Prostate gland (tissue), 2 donors: ENCODE results near the gene CNMD. TPM values are rescaled to one million over a fixed set of nuclear protein-coding genes. Genes with fewer than 3 reads are reported as not detected.

Experiments
- DNase-seq: peaks from one replicate; pipeline ENCODE4 v3.0.0-alpha.2; 2019; ENCODE audit warnings: low spot score
- H3K27ac ChIP-seq, 2 donors: fragments of 200-600 bp; sonication (generic); 2 replicates each; pipeline ENCODE4 v1.5.1; 2017 to 2019
- H3K27me3 ChIP-seq: fragments of 200-600 bp; sonication (generic); replicated peaks from 2 replicates; pipeline ENCODE4 v1.5.1; 2019; ENCODE audit not compliant: insufficient read depth
- H3K36me3 ChIP-seq, 2 donors: fragments of 200-600 bp; sonication (generic); 1 replicate in 1 of 2; 2 replicates in 1 of 2; pipeline versions ENCODE4 v1.5.1 to v1.8.1; 2017 to 2019
- H3K4me1 ChIP-seq: fragments of 200-600 bp; sonication (generic); replicated peaks from 2 replicates; pipeline ENCODE4 v1.5.1; 2019
- H3K4me3 ChIP-seq, 2 donors: fragments of 200-600 bp; sonication (generic); 2 replicates each; pipeline ENCODE4 v1.5.1; 2017 to 2019
- H3K9me3 ChIP-seq: fragments of 200-600 bp; sonication (generic); 2 replicates; pipeline ENCODE4 v1.5.1; 2017
- POLR2A ChIP-seq: fragments of 450-650 bp; IDR thresholded peaks from one replicate; pipeline ENCODE4 v1.6.1; 2016; ENCODE audit warnings: antibody characterized with exemption, mild to moderate bottlenecking
- POLR2AphosphoS5 ChIP-seq: sonication (generic); formaldehyde crosslinking; IDR thresholded peaks from one replicate; pipeline ENCODE4 v1.6.1; 2017; ENCODE audit warnings: antibody characterized with exemption
- WGBS: methylation state at CpG from one replicate; pipeline ENCODE4 v1.1.5; 2018; 5-methylcytosine and 5-hydroxymethylcytosine counted together
- intact Hi-C: fragments of 100-400 bp; cut with DNase I; formaldehyde crosslinking; loops from one replicate; pipeline ENCODE4 v1.14.2; 2022
- total RNA-seq, 2 donors: library from RNA; depleted of rRNA; stranded (reverse); fragments of >200 nt; gene quantifications; one replicate each; pipeline ENCODE4 v1.1.0, GENCODE V29; 2016
- TF ChIP-seq, protein P1 (sequence below), 4 experiments: fragments of 200-600 bp in 2 of 4; fragments of 450-650 bp in 2 of 4; sonication (generic) in 2 of 4; IDR thresholded peaks; 1 replicate in 3 of 4; 2 replicates in 1 of 4; pipeline ENCODE4 v1.5.1; 2016 to 2019; ENCODE audit warnings: antibody characterized with exemption in 4 of 4, mild to moderate bottlenecking in 2 of 4, moderate library complexity in 2 of 4

CNMD gene
- total RNA-seq, 2 donors from 2014 or later, result 5.6 TPM; not detected in 1

- WGBS, result 78% methylated on average over 4 of the region's 4 CpGs
Measured at GRCh38 chr13:52780092-52780491, 40.5 kb upstream of the CNMD start.

GRCh38 chr13:52779103-52779502, 39.5 kb upstream of the CNMD start:
- H3K36me3 ChIP-seq, result no peaks in the 10 kb centered on the region
- H3K9me3 ChIP-seq, result no peaks in the 10 kb centered on the region
- H3K27me3 ChIP-seq, result no peaks in the 10 kb centered on the region
- no peaks in the 10 kb centered on the region for H3K4me1 ChIP-seq
- no peak overlapping the region for H3K27ac ChIP-seq
- H3K4me3 ChIP-seq, result no peak overlapping the region
- intact Hi-C loops, result no loop called here
- 24% methylated on average over 11 of the region's 11 CpGs for WGBS
- no peak for DNase-seq
- TF ChIP-seq POLR2AphosphoS5 (no peak), POLR2A (no peak)
- TF ChIP-seq, protein P1, sequence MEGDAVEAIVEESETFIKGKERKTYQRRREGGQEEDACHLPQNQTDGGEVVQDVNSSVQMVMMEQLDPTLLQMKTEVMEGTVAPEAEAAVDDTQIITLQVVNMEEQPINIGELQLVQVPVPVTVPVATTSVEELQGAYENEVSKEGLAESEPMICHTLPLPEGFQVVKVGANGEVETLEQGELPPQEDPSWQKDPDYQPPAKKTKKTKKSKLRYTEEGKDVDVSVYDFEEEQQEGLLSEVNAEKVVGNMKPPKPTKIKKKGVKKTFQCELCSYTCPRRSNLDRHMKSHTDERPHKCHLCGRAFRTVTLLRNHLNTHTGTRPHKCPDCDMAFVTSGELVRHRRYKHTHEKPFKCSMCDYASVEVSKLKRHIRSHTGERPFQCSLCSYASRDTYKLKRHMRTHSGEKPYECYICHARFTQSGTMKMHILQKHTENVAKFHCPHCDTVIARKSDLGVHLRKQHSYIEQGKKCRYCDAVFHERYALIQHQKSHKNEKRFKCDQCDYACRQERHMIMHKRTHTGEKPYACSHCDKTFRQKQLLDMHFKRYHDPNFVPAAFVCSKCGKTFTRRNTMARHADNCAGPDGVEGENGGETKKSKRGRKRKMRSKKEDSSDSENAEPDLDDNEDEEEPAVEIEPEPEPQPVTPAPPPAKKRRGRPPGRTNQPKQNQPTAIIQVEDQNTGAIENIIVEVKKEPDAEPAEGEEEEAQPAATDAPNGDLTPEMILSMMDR (IDR thresholded peaks at IDR 0.05), result no peak

More at GRCh38 chr13:52780092-52780491, 40.5 kb upstream of the CNMD start:
- Histone ChIP-seq H3K4me1 (no peaks in the 10 kb centered on the region), H3K27me3 (no peaks in the 10 kb centered on the region), H3K36me3 (no peaks in the 10 kb centered on the region), H3K9me3 (no peaks in the 10 kb centered on the region), H3K27ac (no peak overlapping the region), H3K4me3 (no peak overlapping the region)
- TF ChIP-seq, protein P1 (IDR thresholded peaks at IDR 0.05), result no peak
- TF ChIP-seq POLR2A (no peak), POLR2AphosphoS5 (no peak)
- intact Hi-C loops, result no loop called here
- no peak for DNase-seq

DNA sequence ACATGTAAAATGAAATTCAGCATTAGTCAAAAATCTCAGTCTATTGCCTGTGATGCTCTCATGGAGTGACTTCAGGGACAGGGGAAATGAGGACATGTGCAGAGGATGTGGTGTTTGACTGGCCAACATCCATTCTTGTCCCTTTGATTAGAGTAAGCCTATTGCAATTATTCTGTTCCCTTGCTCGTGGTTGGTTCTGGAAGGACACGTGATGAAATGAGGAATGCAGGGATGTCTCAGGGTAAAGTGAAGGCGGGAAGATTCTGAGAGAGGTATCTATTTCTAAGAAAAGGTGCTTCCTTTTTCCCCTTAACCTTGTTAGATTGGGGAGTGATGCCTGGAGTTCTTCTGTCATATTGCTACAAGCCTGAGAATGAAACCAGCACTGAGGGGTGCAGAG, 37.1 kb upstream of the CNMD start:
- no peak overlapping the region for H3K4me3 ChIP-seq
- H3K9me3 ChIP-seq, result no peaks in the 10 kb centered on the region
- H3K27ac ChIP-seq, result no peak overlapping the region
- no peaks in the 10 kb centered on the region for H3K36me3 ChIP-seq
- no peaks in the 10 kb centered on the region for H3K27me3 ChIP-seq
- TF ChIP-seq, protein P1 (IDR thresholded peaks at IDR 0.05), result no peak
- TF ChIP-seq POLR2A, result no peak
- TF ChIP-seq POLR2AphosphoS5, result no peak
- WGBS, result 74% methylated on average over 3 of the region's 3 CpGs
- DNase-seq, result no peak
- no peaks in the 10 kb centered on the region for H3K4me1 ChIP-seq
- intact Hi-C loops, result no loop called here

DNA sequence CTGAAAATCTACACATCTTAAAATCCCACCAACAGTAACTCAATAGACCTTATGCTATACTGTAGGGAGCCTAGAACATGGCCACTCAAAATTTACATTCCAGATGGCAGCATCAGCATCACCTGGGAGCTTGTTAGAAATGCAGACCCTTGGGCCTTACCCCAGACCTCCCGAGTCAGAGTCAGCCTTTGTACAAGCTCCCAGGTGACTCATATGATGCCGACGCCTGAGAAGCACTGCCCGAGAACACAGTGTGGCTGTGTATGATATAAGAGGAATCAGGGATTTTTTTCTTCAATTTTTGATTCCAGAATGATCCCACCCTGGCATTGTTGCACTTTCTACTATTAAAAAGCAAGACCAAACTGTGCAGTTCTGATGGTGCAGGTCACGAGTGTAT, 35.9 kb upstream of the CNMD start:
- no peak overlapping the region for H3K27ac ChIP-seq
- no peaks in the 10 kb centered on the region for H3K9me3 ChIP-seq
- H3K27me3 ChIP-seq, result no peaks in the 10 kb centered on the region
- no peaks in the 10 kb centered on the region for H3K4me1 ChIP-seq
- DNase-seq, result no peak
- no peaks in the 10 kb centered on the region for H3K36me3 ChIP-seq
- no peak overlapping the region for H3K4me3 ChIP-seq
- TF ChIP-seq POLR2AphosphoS5 (no peak), POLR2A (no peak)
- TF ChIP-seq, protein P1 (IDR thresholded peaks at IDR 0.05), result no peak
- intact Hi-C loops, result no loop called here
- WGBS, result 67% methylated on average over 5 of the region's 5 CpGs

- intact Hi-C loops, result no loop called here
- no peak overlapping the region for H3K27ac ChIP-seq
- no peak overlapping the region for H3K4me3 ChIP-seq
- WGBS, result 40% methylated on average over 4 of the region's 4 CpGs
- H3K36me3 ChIP-seq, result no peaks in the 10 kb centered on the region
- no peaks in the 10 kb centered on the region for H3K27me3 ChIP-seq
- DNase-seq, result no peak
- no peak for TF ChIP-seq POLR2A
- TF ChIP-seq, protein P1 (IDR thresholded peaks at IDR 0.05), result no peak
- no peaks in the 10 kb centered on the region for H3K9me3 ChIP-seq
- no peaks in the 10 kb centered on the region for H3K4me1 ChIP-seq
Measured at GRCh38 chr13:52767949-52768516, 28.4 kb upstream of the CNMD start.
